H1 (cell line): ENCODE measurements around the gene C15orf62. TPM values are rescaled to one million over a fixed set of nuclear protein-coding genes. Genes with fewer than 3 reads are reported as not detected.

Experiments used
- CTCF ChIA-PET: fragments of 300-600 bp; sonication (Branson Sonifier 250); formaldehyde crosslinking; loops from one replicate; lab custom pipeline; 2021; ENCODE audit not compliant: partially characterized antibody; lab: Charles Lee
- POLR2A ChIA-PET: fragments of 300-600 bp; sonication (Branson Sonifier 250); formaldehyde crosslinking; loops from one replicate; lab custom pipeline; 2021; ENCODE audit warnings: inconsistent platforms; ENCODE audit not compliant: partially characterized antibody; lab: Charles Lee
- DNase-seq, 2 experiments: peaks; one replicate each; pipeline versions ENCODE4 v3.0.0 to v3.0.0-alpha.2; 2010 to 2022; ENCODE audit warnings: low spot score in 2 of 2, low read depth in 1 of 2, mixed read lengths in 1 of 2
- FAIRE-seq: peaks from 2 replicates; lab custom pipeline; 2011; peaks lifted over from hg19 to GRCh38; lab: Jason Lieb, UNC
- H2AFZ ChIP-seq: 2 replicates; pipeline ENCODE4 v1.8.1; 2012; ENCODE audit warnings: low read length, inconsistent platforms
- H2AK5ac ChIP-seq: 2 replicates; pipeline ENCODE4 v1.6.1; 2013; ENCODE audit warnings: low read depth, low read length
- H2BK120ac ChIP-seq: replicated peaks from 2 replicates; pipeline ENCODE3; 2013; ENCODE audit warnings: low read depth, low read length, inconsistent platforms
- H2BK12ac ChIP-seq: 2 replicates; pipeline ENCODE4 v1.6.1; 2013; ENCODE audit warnings: low read depth, low read length
- H2BK15ac ChIP-seq: 2 replicates; pipeline ENCODE4 v1.6.1; 2013; ENCODE audit warnings: low read length
- H2BK20ac ChIP-seq: 2 replicates; pipeline ENCODE4 v1.6.1; 2013; ENCODE audit warnings: low read length
- H2BK5ac ChIP-seq: 2 replicates; pipeline ENCODE4 v1.6.1; 2013; ENCODE audit warnings: low read depth, low read length
- H3K14ac ChIP-seq: 2 replicates; pipeline ENCODE4 v1.6.1; 2013; ENCODE audit warnings: inconsistent platforms; ENCODE audit not compliant: insufficient read length
- H3K18ac ChIP-seq: 2 replicates; pipeline ENCODE4 v1.6.1; 2013; ENCODE audit warnings: low read length; ENCODE audit errors: extremely low read depth
- H3K23ac ChIP-seq: 2 replicates; pipeline ENCODE4 v1.6.1; 2013; ENCODE audit warnings: inconsistent platforms; ENCODE audit not compliant: insufficient read length
- H3K23me2 ChIP-seq: 2 replicates; pipeline ENCODE4 v1.6.1; 2013; ENCODE audit warnings: low read depth, low read length
- H3K27ac ChIP-seq: 2 replicates; pipeline ENCODE4 v1.6.1; 2011; ENCODE audit warnings: low read depth, low read length, inconsistent platforms
- H3K27me3 ChIP-seq, 4 experiments: replicated peaks in 1 of 4; 1 replicate in 1 of 4; 2 replicates in 3 of 4; pipeline versions ENCODE4 v1.6.1 to v1.8.1; 2011 to 2013; ENCODE audit warnings: low read length in 3 of 4, mild to moderate bottlenecking in 3 of 4, inconsistent platforms in 2 of 4, mixed read lengths in 2 of 4, moderate library complexity in 1 of 4; ENCODE audit not compliant: control insufficient read depth in 3 of 4, insufficient read depth in 3 of 4; ENCODE audit errors: extremely low read depth in 1 of 4
- H3K36me3 ChIP-seq, 4 experiments: 2 replicates each; pipeline versions ENCODE4 v1.6.1 to v1.8.1; 2011 to 2013; ENCODE audit warnings: mild to moderate bottlenecking in 4 of 4, low read length in 3 of 4, moderate library complexity in 2 of 4, control low read depth in 1 of 4, inconsistent platforms in 1 of 4; ENCODE audit not compliant: insufficient read depth in 4 of 4, control insufficient read depth in 2 of 4
- H3K4ac ChIP-seq: replicated peaks from 2 replicates; pipeline ENCODE3; 2013; ENCODE audit warnings: low read length, low read depth, mixed read lengths, inconsistent platforms; ENCODE audit not compliant: insufficient read length
- H3K4me1 ChIP-seq, 4 experiments: replicated peaks in 1 of 4; 1 replicate in 1 of 4; 2 replicates in 3 of 4; pipeline versions ENCODE4 v1.6.1 to v1.8.1; 2011 to 2013; ENCODE audit warnings: low read length in 3 of 4, inconsistent platforms in 2 of 4, mixed read lengths in 1 of 4; ENCODE audit not compliant: insufficient read depth in 4 of 4, control insufficient read depth in 3 of 4
- H3K4me2 ChIP-seq, 2 experiments: 2 replicates each; pipeline versions ENCODE4 v1.6.1 to v1.8.1; 2011 to 2013; ENCODE audit warnings: low read depth in 2 of 2, low read length in 2 of 2, control low read depth in 1 of 2, inconsistent platforms in 1 of 2, mild to moderate bottlenecking in 1 of 2; ENCODE audit not compliant: insufficient read depth in 1 of 2
- H3K4me3 ChIP-seq, 4 experiments: fragments of 200-600, 300-600 bp in 1 of 4; sonication (generic), shearing (Covaris generic), sonication (Bioruptor Twin) in 1 of 4; 2 replicates each; pipeline versions ENCODE4 v1.5.1 to v1.8.1; 2011 to 2016; ENCODE audit warnings: low read length in 4 of 4, low read depth in 3 of 4, control low read depth in 2 of 4, inconsistent platforms in 2 of 4, mild to moderate bottlenecking in 2 of 4, mixed read lengths in 1 of 4, moderate library complexity in 1 of 4; ENCODE audit not compliant: insufficient read depth in 2 of 4; ENCODE audit errors: extremely low read depth in 1 of 4
- H3K56ac ChIP-seq: replicated peaks from 2 replicates; pipeline ENCODE3; 2013; ENCODE audit warnings: low read depth, mild to moderate bottlenecking, mixed read lengths, low read length, inconsistent platforms; ENCODE audit not compliant: insufficient read length
- H3K79me1 ChIP-seq: 2 replicates; pipeline ENCODE4 v1.6.1; 2013; ENCODE audit warnings: low read depth, low read length, control low read depth
- H3K79me2 ChIP-seq, 2 experiments: 2 replicates each; pipeline versions ENCODE4 v1.6.1 to v1.8.1; 2012 to 2013; ENCODE audit warnings: low read length in 2 of 2, mild to moderate bottlenecking in 2 of 2, inconsistent platforms in 1 of 2; ENCODE audit not compliant: insufficient read depth in 2 of 2, control insufficient read depth in 1 of 2
- H3K9ac ChIP-seq, 4 experiments: replicated peaks in 1 of 4; 1 replicate in 1 of 4; 2 replicates in 3 of 4; pipeline versions ENCODE4 v1.6.1 to v1.8.1; 2011 to 2013; ENCODE audit warnings: low read depth in 3 of 4, low read length in 3 of 4, control low read depth in 2 of 4, mild to moderate bottlenecking in 2 of 4, moderate library complexity in 2 of 4, inconsistent platforms in 1 of 4; ENCODE audit errors: extremely low read depth in 1 of 4
- H3K9me3 ChIP-seq, 2 experiments: 2 replicates each; pipeline versions ENCODE4 v1.6.1 to v1.8.1; 2012 to 2013; ENCODE audit warnings: mild to moderate bottlenecking in 2 of 2, moderate library complexity in 2 of 2, control low read depth in 1 of 2, inconsistent platforms in 1 of 2, low read depth in 1 of 2, low read length in 1 of 2, mixed read lengths in 1 of 2; ENCODE audit not compliant: insufficient read depth in 2 of 2
- H4K20me1 ChIP-seq, 2 experiments: replicated peaks in 1 of 2; 2 replicates each; pipeline versions ENCODE3 to v1.8.1; 2011 to 2013; ENCODE audit warnings: inconsistent platforms in 2 of 2, low read length in 2 of 2, mild to moderate bottlenecking in 1 of 2; ENCODE audit not compliant: insufficient read depth in 2 of 2, control insufficient read depth in 1 of 2
- H4K5ac ChIP-seq: 2 replicates; pipeline ENCODE4 v1.6.1; 2013; ENCODE audit warnings: low read length, low read depth, mixed read lengths, inconsistent platforms; ENCODE audit not compliant: insufficient read length
- H4K8ac ChIP-seq: 2 replicates; pipeline ENCODE4 v1.8.0; 2013; ENCODE audit warnings: mild to moderate bottlenecking, moderate library complexity, low read length, inconsistent platforms; ENCODE audit not compliant: insufficient read depth; ENCODE audit errors: extremely low read depth
- H4K91ac ChIP-seq: replicated peaks from 2 replicates; pipeline ENCODE3; 2013; ENCODE audit warnings: low read length, mixed read lengths, inconsistent platforms; ENCODE audit not compliant: insufficient read length
- BRCA1 ChIP-seq: IDR thresholded peaks from 2 replicates; pipeline ENCODE4 v1.6.1; 2012; ENCODE audit warnings: low read depth, low read length, improper control_type of control experiment
- CEBPB ChIP-seq: IDR thresholded peaks from 2 replicates; pipeline ENCODE4 v1.6.1; 2012; ENCODE audit warnings: low read depth, low read length
- CREB1 ChIP-seq: IDR thresholded peaks from 2 replicates; pipeline ENCODE4 v1.6.1; 2012; ENCODE audit warnings: inconsistent platforms
- GABPA ChIP-seq: IDR thresholded peaks from 2 replicates; pipeline ENCODE4 v1.6.1; 2011; ENCODE audit warnings: mild to moderate bottlenecking, low read length, moderate library complexity, borderline replicate concordance; ENCODE audit not compliant: insufficient read depth
- JUND ChIP-seq: IDR thresholded peaks from 2 replicates; pipeline ENCODE4 v1.6.1; 2011; ENCODE audit warnings: mild to moderate bottlenecking, improper control_type of control experiment, low read length
- POLR2AphosphoS5 ChIP-seq: IDR thresholded peaks from 2 replicates; pipeline ENCODE4 v1.6.1; 2011; ENCODE audit warnings: low read depth, low read length
- RBBP5 ChIP-seq: IDR thresholded peaks from 2 replicates; pipeline ENCODE4 v1.7.1; 2012; ENCODE audit warnings: low read depth, mild to moderate bottlenecking, inconsistent platforms, low read length, moderate library complexity, borderline replicate concordance
- TAF1 ChIP-seq: IDR thresholded peaks from 2 replicates; pipeline ENCODE4 v1.6.1; 2011; ENCODE audit warnings: mild to moderate bottlenecking, low read depth, low read length
- TAF7 ChIP-seq: optimal IDR thresholded peaks from 2 replicates; pipeline ENCODE3; 2011; ENCODE audit warnings: low read depth, mild to moderate bottlenecking, inconsistent platforms, low read length, moderate library complexity, borderline replicate concordance
- TCF12 ChIP-seq: IDR thresholded peaks from 2 replicates; pipeline ENCODE4 v1.6.1; 2011; ENCODE audit warnings: low read depth, mild to moderate bottlenecking, low read length
- ZNF274 ChIP-seq: IDR thresholded peaks from 2 replicates; pipeline ENCODE4 v1.7.0; 2012; ENCODE audit warnings: low read length, borderline replicate concordance; ENCODE audit errors: extremely low read depth
- WGBS, 2 experiments: shearing (Covaris generic) in 1 of 2; methylation state at CpG; one replicate each; pipeline versions ENCODE4 v1.1.6 to v1.1.7; 2013 to 2015; ENCODE audit warnings: low lambda C conversion rate in 2 of 2, mixed read lengths in 2 of 2, inconsistent platforms in 1 of 2, low coverage in 1 of 2, missing lambda C conversion rate in 1 of 2; ENCODE audit not compliant: insufficient replicate concordance in 2 of 2, insufficient coverage in 1 of 2, insufficient read length in 1 of 2; ENCODE audit errors: extremely low coverage in 1 of 2, missing lambda C conversion rate in 1 of 2; 5-methylcytosine and 5-hydroxymethylcytosine counted together
- polyA plus RNA-seq, 7 experiments: library from polyadenylated mRNA; depleted of rRNA in 3 of 7; stranded (reverse) in 5 of 7; unstranded in 2 of 7; fragments of >200 nt in 5 of 7; fragments of 200-250 nt in 2 of 7; gene quantifications; 1 replicate in 5 of 7; 2 replicates in 1 of 7; 4 replicates in 1 of 7; pipeline versions ENCODE4 v1.2.1 to v1.2.3, GENCODE V29; 2011 to 2013; ENCODE audit warnings: missing spikeins in 2 of 7, mixed read lengths in 2 of 7
- total RNA-seq: library from RNA; stranded (reverse); fragmentation: NEBNext Ultra II Directional; extraction: Animal tissue kit (Norgen Biotek cat#: 25700); gene quantifications from 2 replicates; pipeline ENCODE4 v1.2.1, GENCODE V29; 2021

C15orf62 gene
- total and polyA plus RNA-seq, 2 of the 8 experiments (the other 6 are each of a cell fraction or from before 2014, with no cell fraction given) = 0.06 to 0.56 TPM

- Histone ChIP-seq H3K27ac (no peak within 1 kb of the TSS; the same call in 1 of the 2 replicates), H3K4ac (no peak within 1 kb of the TSS), H2AFZ (peak within 1 kb of the TSS; percentile 96), H2AK5ac (no peak within 1 kb of the TSS), H3K14ac (no peak within 1 kb of the TSS), H3K18ac (peak within 1 kb of the TSS; percentile 86), H3K23ac (no peak within 1 kb of the TSS), H4K5ac (peak within 1 kb of the TSS; percentile 71), H3K4me1 (peaks cover 0 to 10% (median 5%) of the 10 kb centered on the region in 4 experiments; a peak in 5 of 7 replicates), H3K9me3 (no peaks in the 10 kb centered on the region), H2BK20ac (no peak within 1 kb of the TSS), H2BK120ac (no peak within 1 kb of the TSS), H2BK12ac (no peak within 1 kb of the TSS), H3K9ac (peak within 1 kb of the TSS in 3 of 4 experiments; percentile 48 to 81 (median 57); a peak in 6 of 7 replicates), H3K23me2 (peaks cover 9% of the 10 kb centered on the region; the same call in 1 of the 2 replicates), H4K20me1 (no peaks in the 10 kb centered on the region), H3K4me2 (peak within 1 kb of the TSS; percentile 85 to 91), H3K4me3 (peak within 1 kb of the TSS; percentile 86 to 99 (median 94)), H2BK5ac (peak within 1 kb of the TSS; percentile 79), H3K79me2 (no peaks in the 10 kb centered on the region; a peak in 1 of 4 replicates), H3K27me3 (no peaks in the 10 kb centered on the region), H4K91ac (peak within 1 kb of the TSS; percentile 49), H2BK15ac (peak within 1 kb of the TSS; percentile 89; the same call in 1 of the 2 replicates), H3K56ac (no peak within 1 kb of the TSS), H4K8ac (peak within 1 kb of the TSS; percentile 60), H3K36me3 (peaks cover 0 to 2% (median 0%) of the 10 kb centered on the region in 4 experiments; a peak in 1 of 8 replicates), H3K79me1 (no peaks in the 10 kb centered on the region)
- CTCF ChIA-PET = interaction anchor here (0.7 to 2.6 kb wide), 11 partner anchors 11 to 125 kb away, joined by 3 to 9 read pairs (median 5); partner anchors contain the start of genes RHOV and VPS18
- FAIRE-seq (no peak), DNase-seq (peak; percentile 90 to 94)
- POLR2A ChIA-PET = interaction anchor here (0.6 to 2.1 kb wide), 10 partner anchors 18 to 495 kb away, joined by 3 to 7 read pairs (median 4); partner anchors contain the start of genes RAD51, SPINT1 and VPS18
- WGBS, 2 experiments = 2% methylated on average over 56 of the region's 64 CpGs; no CpG with 5 or more reads in 1 of the 2 experiments
- TF ChIP-seq JUND (0 out of 2 replicates have a peak, but pooled peaks have one; percentile 2), ZNF274 (no peak), CEBPB (no peak), CREB1 (peak; percentile 90), TCF12 (no peak), TAF1 (no peak), TAF7 (no peak), GABPA (no peak), BRCA1 (no peak), RBBP5 (no peak; the same call in 1 of the 2 replicates), POLR2AphosphoS5 (0 out of 2 replicates have a peak, but pooled peaks have one; percentile 7)
Measured at GRCh38 chr15:40807028-40807887, 37.5 kb downstream of the C15orf62 start, which contains the start of the genes DNAJC17 and ZFYVE19. DNAJC17 (minus strand) TSS chr15:40807473; CDS start chr15:40807446, 27 bp downstream. ZFYVE19 (plus strand) TSS chr15:40807089; CDS start chr15:40807590, 501 bp downstream.
